ENCODE measurements around the gene SAPCD2.

DNA sequence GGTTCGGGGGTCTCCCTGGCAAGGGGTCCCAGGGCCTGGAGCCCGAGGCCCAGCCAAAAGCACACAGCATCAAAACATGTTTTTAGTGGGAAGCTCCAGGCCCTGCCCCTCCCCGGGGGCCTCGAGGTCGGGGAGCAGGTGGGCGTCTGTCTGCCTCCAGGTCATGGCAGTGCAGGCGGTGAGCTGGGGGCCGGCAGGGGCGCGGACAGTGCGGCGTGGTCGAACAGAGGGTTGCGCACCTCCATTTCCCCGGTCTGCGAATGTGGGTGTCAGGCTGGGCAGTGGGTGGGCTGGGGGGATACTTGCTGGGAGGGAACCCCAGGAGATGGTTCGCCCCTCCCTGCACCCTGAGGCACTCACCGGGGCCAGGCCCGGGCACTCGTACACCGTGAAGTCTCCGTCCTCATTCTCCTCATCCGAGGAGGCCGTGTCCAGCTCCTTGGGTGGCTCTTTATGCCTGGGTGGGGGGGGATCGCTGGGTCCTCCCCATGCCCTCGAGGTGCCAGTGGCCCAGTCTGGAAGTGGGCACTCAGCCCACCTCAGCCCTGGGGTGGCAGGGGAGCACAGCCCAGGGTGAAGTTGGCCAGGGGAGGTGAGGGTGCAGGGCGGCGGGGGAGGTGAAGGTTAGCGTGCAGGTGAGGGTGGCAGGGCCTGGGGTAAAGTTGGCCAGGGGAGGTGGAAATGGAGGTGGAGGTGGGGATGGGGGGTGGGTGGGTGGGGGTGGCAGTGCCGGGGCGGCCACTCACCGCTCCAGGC, 30.6 kb downstream of the SAPCD2 start:
- TF ChIP-seq POLR2AphosphoS5 (IDR thresholded peaks at IDR 0.05): no peak
- no peak for TF ChIP-seq POLR2A (IDR thresholded peaks at IDR 0.05)
- TF ChIP-seq, protein P1, sequence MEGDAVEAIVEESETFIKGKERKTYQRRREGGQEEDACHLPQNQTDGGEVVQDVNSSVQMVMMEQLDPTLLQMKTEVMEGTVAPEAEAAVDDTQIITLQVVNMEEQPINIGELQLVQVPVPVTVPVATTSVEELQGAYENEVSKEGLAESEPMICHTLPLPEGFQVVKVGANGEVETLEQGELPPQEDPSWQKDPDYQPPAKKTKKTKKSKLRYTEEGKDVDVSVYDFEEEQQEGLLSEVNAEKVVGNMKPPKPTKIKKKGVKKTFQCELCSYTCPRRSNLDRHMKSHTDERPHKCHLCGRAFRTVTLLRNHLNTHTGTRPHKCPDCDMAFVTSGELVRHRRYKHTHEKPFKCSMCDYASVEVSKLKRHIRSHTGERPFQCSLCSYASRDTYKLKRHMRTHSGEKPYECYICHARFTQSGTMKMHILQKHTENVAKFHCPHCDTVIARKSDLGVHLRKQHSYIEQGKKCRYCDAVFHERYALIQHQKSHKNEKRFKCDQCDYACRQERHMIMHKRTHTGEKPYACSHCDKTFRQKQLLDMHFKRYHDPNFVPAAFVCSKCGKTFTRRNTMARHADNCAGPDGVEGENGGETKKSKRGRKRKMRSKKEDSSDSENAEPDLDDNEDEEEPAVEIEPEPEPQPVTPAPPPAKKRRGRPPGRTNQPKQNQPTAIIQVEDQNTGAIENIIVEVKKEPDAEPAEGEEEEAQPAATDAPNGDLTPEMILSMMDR (IDR thresholded peaks at IDR 0.05): no peak

Data from prostate gland (tissue), 2 donors.